ENCODE measurements around the gene TAT. TPM values are rescaled to one million over a fixed set of nuclear protein-coding genes. Genes with fewer than 3 reads are reported as not detected.
A peak's percentile ranks its signal among the peaks of the same experiment; 100 is the strongest.
"Not testable (repeated sequence)": the region's sequence is repeated elsewhere in the genome, so short reads cannot be mapped to it uniquely, and the experiment has no call there.

The TAT gene
- not detected in 2 replicates for total RNA-seq (2014; rRNA removed; shearing (Covaris generic))

GRCh38 chr16:71576971-71577370 lies at the start of gene TAT:
Gene TAT, minus strand, starts transcription at chr16:71577092. Its CDS starts 677 bp downstream, at chr16:71576415.
- DNase-seq (ENCODE audit: low read depth), result no peak

GRCh38 chr16:71626018-71626857 lies 49.3 kb upstream of the TAT start, which contains the start of gene MARVELD3:
Gene MARVELD3, plus strand, starts transcription at chr16:71626184. Its CDS starts 46 bp downstream, at chr16:71626230.
- DNase-seq (ENCODE audit: low read depth), result no peak

GRCh38 chr16:71625113-71625850 lies 48.4 kb upstream of the TAT start:
- no peak for DNase-seq (ENCODE audit: low read depth)

GRCh38 chr16:71623597-71623996 lies 46.7 kb upstream of the TAT start:
- no peak for DNase-seq (ENCODE audit: low read depth)

GRCh38 chr16:71622088-71622487 lies 45.2 kb upstream of the TAT start:
- DNase-seq (ENCODE audit: low read depth), result no peak

GRCh38 chr16:71618429-71618828 lies 41.5 kb upstream of the TAT start:
- no peak for DNase-seq (ENCODE audit: low read depth)

GRCh38 chr16:71614956-71615355 lies 38.1 kb upstream of the TAT start:
- not testable (repeated sequence) for DNase-seq (ENCODE audit: low read depth)

GRCh38 chr16:71610936-71611871 lies 34.3 kb upstream of the TAT start:
- DNase-seq (ENCODE audit: low read depth), result peak; percentile 35

GRCh38 chr16:71610447-71610846 lies 33.6 kb upstream of the TAT start:
- no peak for DNase-seq (ENCODE audit: low read depth)

GRCh38 chr16:71609066-71609465 lies 32.2 kb upstream of the TAT start:
- DNase-seq (ENCODE audit: low read depth), result no peak

GRCh38 chr16:71600822-71601221 lies 23.9 kb upstream of the TAT start:
- no peak for DNase-seq (ENCODE audit: low read depth)

- DNase-seq (ENCODE audit: low read depth), result not testable (repeated sequence)
Observed at GRCh38 chr16:71598426-71598825, 21.5 kb upstream of the TAT start.

GRCh38 chr16:71595340-71595826 lies 18.5 kb upstream of the TAT start:
- DNase-seq (ENCODE audit: low read depth), result not testable (repeated sequence)

- DNase-seq (ENCODE audit: low read depth), result no peak
Observed at GRCh38 chr16:71594000-71594646, 17.2 kb upstream of the TAT start.

GRCh38 chr16:71593048-71593999 lies 16.4 kb upstream of the TAT start:
- no peak for DNase-seq (ENCODE audit: low read depth)

- no peak for DNase-seq (ENCODE audit: low read depth)
Observed at GRCh38 chr16:71591917-71592316, 15.0 kb upstream of the TAT start.

- no peak for DNase-seq (ENCODE audit: low read depth)
Observed at GRCh38 chr16:71590584-71590983, 13.7 kb upstream of the TAT start.

- not testable (repeated sequence) for DNase-seq (ENCODE audit: low read depth)
Observed at GRCh38 chr16:71590071-71590470, 13.2 kb upstream of the TAT start.

- DNase-seq (ENCODE audit: low read depth), result not testable (repeated sequence)
Observed at GRCh38 chr16:71589334-71589733, 12.4 kb upstream of the TAT start.

GRCh38 chr16:71585318-71585703 lies 8.4 kb upstream of the TAT start:
- no peak for DNase-seq (ENCODE audit: low read depth)
